Peyer's patch (tissue), 4 donors: ENCODE measurements around the gene BLM.
"Not testable (repeated sequence)": the region's sequence is repeated elsewhere in the genome, so short reads cannot be mapped to it uniquely, and the experiment has no call there.

Source experiments
- CTCF ChIP-seq, 6 experiments: fragments of 450-650 bp in 4 of 6; fragments of 200-600 bp in 2 of 6; sonication (generic) in 1 of 6; IDR thresholded peaks; one replicate each; pipeline ENCODE4 v1.5.1; 2017 to 2019; ENCODE audit warnings: antibody characterized with exemption in 6 of 6, mild to moderate bottlenecking in 3 of 6, moderate library complexity in 1 of 6
- POLR2A ChIP-seq, 2 donors: fragments of 450-650 bp; IDR thresholded peaks; one replicate each; pipeline ENCODE4 v1.5.1; 2017; ENCODE audit warnings: antibody characterized with exemption in 2 of 2, mild to moderate bottlenecking in 2 of 2, moderate library complexity in 2 of 2

- not testable (repeated sequence) for TF ChIP-seq POLR2A, CTCF (IDR thresholded peaks at IDR 0.05)
Observed at GRCh38 chr15:90667755-90668345, 49.3 kb upstream of the BLM start.
